ENCODE results near the gene PXYLP1.

Gene PXYLP1

GRCh38 chr3:141278196-141279076 is 46.8 kb downstream of the PXYLP1 start:
- DNase-seq (ENCODE audit: insufficient read length, low spot score) (no peak), FAIRE-seq (no peak)
- TF ChIP-seq TAF1 (IDR thresholded peaks at IDR 0.05; ENCODE audit: low read depth, low read length) (no peak), SPI1 (IDR thresholded peaks at IDR 0.05; ENCODE audit: low read depth, low read length) (no peak), POLR2AphosphoS5 (IDR thresholded peaks at IDR 0.05; ENCODE audit: low read depth, low read length) (no peak), POLR2A (IDR thresholded peaks at IDR 0.05; ENCODE audit: low read depth, low read length) (no peak), POU2F2 (IDR thresholded peaks at IDR 0.05; ENCODE audit: low read depth, low read length) (no peak), PAX5 (IDR thresholded peaks at IDR 0.05; ENCODE audit: insufficient read depth, low read length, severe bottlenecking) (no peak)

GRCh38 chr3:141279077-141279967 is 47.7 kb downstream of the PXYLP1 start:
- FAIRE-seq: peak; percentile 74
- DNase-seq (ENCODE audit: insufficient read length, low spot score): no peak

GRCh38 chr3:141280086-141280485 is 48.5 kb downstream of the PXYLP1 start:
- FAIRE-seq: no peak
- no peak for TF ChIP-seq POLR2AphosphoS5 (IDR thresholded peaks at IDR 0.05; ENCODE audit: low read depth, low read length)
- TF ChIP-seq TAF1 (IDR thresholded peaks at IDR 0.05; ENCODE audit: low read depth, low read length): no peak
- TF ChIP-seq POLR2A (IDR thresholded peaks at IDR 0.05; ENCODE audit: low read depth, low read length): no peak
- TF ChIP-seq SPI1 (IDR thresholded peaks at IDR 0.05; ENCODE audit: low read depth, low read length): no peak
- TF ChIP-seq POU2F2 (IDR thresholded peaks at IDR 0.05; ENCODE audit: low read depth, low read length): no peak
- TF ChIP-seq PAX5 (IDR thresholded peaks at IDR 0.05; ENCODE audit: insufficient read depth, low read length, severe bottlenecking): no peak
- DNase-seq (ENCODE audit: insufficient read length, low spot score): no peak

More at GRCh38 chr3:141279077-141279967, 47.7 kb downstream of the PXYLP1 start:
- TF ChIP-seq PAX5 (IDR thresholded peaks at IDR 0.05; ENCODE audit: insufficient read depth, low read length, severe bottlenecking): no peak
- no peak for TF ChIP-seq POLR2AphosphoS5 (IDR thresholded peaks at IDR 0.05; ENCODE audit: low read depth, low read length)
- TF ChIP-seq SPI1 (IDR thresholded peaks at IDR 0.05; ENCODE audit: low read depth, low read length): no peak
- TF ChIP-seq POLR2A (IDR thresholded peaks at IDR 0.05; ENCODE audit: low read depth, low read length): no peak
- no peak for TF ChIP-seq TAF1 (IDR thresholded peaks at IDR 0.05; ENCODE audit: low read depth, low read length)
- no peak for TF ChIP-seq POU2F2 (IDR thresholded peaks at IDR 0.05; ENCODE audit: low read depth, low read length)

GRCh38 chr3:141280690-141281089 is 49.1 kb downstream of the PXYLP1 start:
- DNase-seq (ENCODE audit: insufficient read length, low spot score) (no peak), FAIRE-seq (no peak)
- no peak for TF ChIP-seq PAX5 (IDR thresholded peaks at IDR 0.05; ENCODE audit: insufficient read depth, low read length, severe bottlenecking)
- no peak for TF ChIP-seq POLR2AphosphoS5 (IDR thresholded peaks at IDR 0.05; ENCODE audit: low read depth, low read length)
- TF ChIP-seq POLR2A (IDR thresholded peaks at IDR 0.05; ENCODE audit: low read depth, low read length): no peak
- TF ChIP-seq POU2F2 (IDR thresholded peaks at IDR 0.05; ENCODE audit: low read depth, low read length): no peak
- TF ChIP-seq TAF1 (IDR thresholded peaks at IDR 0.05; ENCODE audit: low read depth, low read length): no peak
- no peak for TF ChIP-seq SPI1 (IDR thresholded peaks at IDR 0.05; ENCODE audit: low read depth, low read length)

- no peak for TF ChIP-seq POU2F2 (IDR thresholded peaks at IDR 0.05; ENCODE audit: low read depth, low read length)
- TF ChIP-seq POLR2A (IDR thresholded peaks at IDR 0.05; ENCODE audit: low read depth, low read length): no peak
- TF ChIP-seq PAX5 (IDR thresholded peaks at IDR 0.05; ENCODE audit: insufficient read depth, low read length, severe bottlenecking): no peak
- TF ChIP-seq POLR2AphosphoS5 (IDR thresholded peaks at IDR 0.05; ENCODE audit: low read depth, low read length): no peak
- no peak for TF ChIP-seq SPI1 (IDR thresholded peaks at IDR 0.05; ENCODE audit: low read depth, low read length)
- TF ChIP-seq TAF1 (IDR thresholded peaks at IDR 0.05; ENCODE audit: low read depth, low read length): no peak
- FAIRE-seq (no peak), DNase-seq (ENCODE audit: insufficient read length, low spot score) (no peak)
These were observed 53.9 kb downstream of the PXYLP1 start for GRCh38 chr3:141285570-141285969.

GRCh38 chr3:141286856-141287255 is 55.2 kb downstream of the PXYLP1 start:
- TF ChIP-seq POLR2A (IDR thresholded peaks at IDR 0.05; ENCODE audit: low read depth, low read length) (no peak), POLR2AphosphoS5 (IDR thresholded peaks at IDR 0.05; ENCODE audit: low read depth, low read length) (no peak), POU2F2 (IDR thresholded peaks at IDR 0.05; ENCODE audit: low read depth, low read length) (no peak), TAF1 (IDR thresholded peaks at IDR 0.05; ENCODE audit: low read depth, low read length) (no peak), SPI1 (IDR thresholded peaks at IDR 0.05; ENCODE audit: low read depth, low read length) (no peak), PAX5 (IDR thresholded peaks at IDR 0.05; ENCODE audit: insufficient read depth, low read length, severe bottlenecking) (no peak)
- DNase-seq (ENCODE audit: insufficient read length, low spot score) (no peak), FAIRE-seq (no peak)

- FAIRE-seq (no peak), DNase-seq (ENCODE audit: insufficient read length, low spot score) (no peak)
- TF ChIP-seq POLR2AphosphoS5 (IDR thresholded peaks at IDR 0.05; ENCODE audit: low read depth, low read length) (no peak), POLR2A (IDR thresholded peaks at IDR 0.05; ENCODE audit: low read depth, low read length) (no peak), SPI1 (IDR thresholded peaks at IDR 0.05; ENCODE audit: low read depth, low read length) (no peak), PAX5 (IDR thresholded peaks at IDR 0.05; ENCODE audit: insufficient read depth, low read length, severe bottlenecking) (no peak), POU2F2 (IDR thresholded peaks at IDR 0.05; ENCODE audit: low read depth, low read length) (no peak), TAF1 (IDR thresholded peaks at IDR 0.05; ENCODE audit: low read depth, low read length) (no peak)
These were observed 55.7 kb downstream of the PXYLP1 start for GRCh38 chr3:141287326-141287725.

GRCh38 chr3:141288336-141288990 is 56.8 kb downstream of the PXYLP1 start:
- TF ChIP-seq TAF1 (IDR thresholded peaks at IDR 0.05; ENCODE audit: low read depth, low read length): no peak
- no peak for TF ChIP-seq POLR2A (IDR thresholded peaks at IDR 0.05; ENCODE audit: low read depth, low read length)
- TF ChIP-seq SPI1 (IDR thresholded peaks at IDR 0.05; ENCODE audit: low read depth, low read length): no peak
- no peak for TF ChIP-seq PAX5 (IDR thresholded peaks at IDR 0.05; ENCODE audit: insufficient read depth, low read length, severe bottlenecking)
- TF ChIP-seq POU2F2 (IDR thresholded peaks at IDR 0.05; ENCODE audit: low read depth, low read length): no peak
- TF ChIP-seq POLR2AphosphoS5 (IDR thresholded peaks at IDR 0.05; ENCODE audit: low read depth, low read length): no peak
- FAIRE-seq: no peak
- no peak for DNase-seq (ENCODE audit: insufficient read length, low spot score)
